B cell (primary cell): ENCODE data around the gene CLDN7.

Experiments used
- CTCF ChIP-seq: fragments of 200-600 bp; IDR thresholded peaks from one replicate; pipeline ENCODE4 v1.8.0; 2022; ENCODE audit warnings: antibody characterized with exemption, mild to moderate bottlenecking
- EZH2 ChIP-seq: IDR thresholded peaks from 2 replicates; pipeline ENCODE4 v1.6.1; 2012; ENCODE audit warnings: borderline replicate concordance, low read depth, mild to moderate bottlenecking, moderate library complexity, low read length; ENCODE audit not compliant: insufficient read depth, poor library complexity, severe bottlenecking

- TF ChIP-seq EZH2, result no peak
- no peak for TF ChIP-seq CTCF
These were observed 26.3 kb downstream of the CLDN7 start for GRCh38 chr17:7235693-7236665.
